T follicular helper cell (primary cell): ENCODE data around the gene AFAP1L2.
"Not testable (repeated sequence)": the region's sequence is repeated elsewhere in the genome, so short reads cannot be mapped to it uniquely, and the experiment has no call there.

Experiments
- DNase-seq: peaks from one replicate; pipeline ENCODE4 v3.0.0-alpha.2; 2020; ENCODE audit warnings: low read depth

The AFAP1L2 gene

DNA sequence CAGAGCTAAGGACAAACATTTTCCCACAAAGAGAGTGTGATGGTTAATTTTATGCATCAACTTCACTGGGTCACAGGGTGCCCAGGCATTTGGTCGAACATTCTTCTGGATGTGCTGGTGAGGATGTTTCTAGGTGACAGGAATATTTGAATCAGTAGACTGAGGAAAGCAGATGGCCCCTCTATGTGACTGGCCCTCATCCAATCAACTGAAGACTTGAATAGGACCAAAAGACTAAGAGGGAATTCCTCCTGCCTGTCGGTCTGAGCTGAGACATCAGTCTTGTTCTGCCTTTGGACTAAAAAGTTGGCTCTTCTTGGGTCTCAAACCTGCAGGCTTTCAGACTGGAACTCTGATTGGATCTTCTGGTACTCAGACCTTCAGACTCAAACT is 44.4 kb downstream of the AFAP1L2 start:
- DNase-seq = no peak

DNA sequence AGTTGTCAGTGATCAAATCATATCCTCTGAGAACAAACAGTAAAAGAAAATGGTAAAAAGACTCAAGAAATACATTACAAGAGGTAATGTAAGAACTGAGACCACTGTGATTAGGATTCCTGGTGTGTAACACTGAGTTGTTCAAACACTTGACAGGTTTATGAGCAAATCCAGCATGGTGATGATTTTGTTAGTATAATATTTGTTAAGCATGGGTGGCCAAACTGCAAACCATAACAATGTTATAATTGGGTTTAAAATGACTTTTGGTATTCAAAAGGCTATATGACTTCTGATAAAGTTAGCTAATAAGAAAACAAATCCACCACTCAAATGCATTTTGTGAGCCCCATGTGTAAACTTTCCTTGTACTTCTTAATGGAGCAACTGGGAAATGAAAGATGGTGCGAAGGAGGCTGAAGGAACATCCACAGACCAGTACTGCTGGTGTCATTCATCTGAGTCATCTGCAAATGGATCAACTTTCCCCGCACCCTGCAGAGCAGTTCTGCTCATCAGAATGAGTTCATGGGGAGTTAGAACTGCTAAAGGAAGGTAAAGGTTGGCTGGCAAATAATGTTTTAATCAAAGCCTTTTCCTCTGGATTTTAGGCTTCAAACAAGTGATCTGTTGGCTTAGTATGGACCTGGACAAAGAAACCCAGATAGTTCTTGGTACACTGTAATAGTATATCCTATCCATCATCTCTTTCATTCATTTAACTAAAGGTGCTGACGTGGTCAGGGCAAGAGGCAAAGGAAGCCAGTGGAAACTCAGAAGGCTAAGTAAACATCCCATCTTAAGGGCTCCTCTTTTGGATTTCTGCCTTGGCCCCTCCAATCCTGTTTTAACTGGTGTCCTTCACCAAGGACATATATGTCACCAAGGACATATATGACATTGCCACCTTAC is 45.0 kb downstream of the AFAP1L2 start:
- DNase-seq = no peak

DNA sequence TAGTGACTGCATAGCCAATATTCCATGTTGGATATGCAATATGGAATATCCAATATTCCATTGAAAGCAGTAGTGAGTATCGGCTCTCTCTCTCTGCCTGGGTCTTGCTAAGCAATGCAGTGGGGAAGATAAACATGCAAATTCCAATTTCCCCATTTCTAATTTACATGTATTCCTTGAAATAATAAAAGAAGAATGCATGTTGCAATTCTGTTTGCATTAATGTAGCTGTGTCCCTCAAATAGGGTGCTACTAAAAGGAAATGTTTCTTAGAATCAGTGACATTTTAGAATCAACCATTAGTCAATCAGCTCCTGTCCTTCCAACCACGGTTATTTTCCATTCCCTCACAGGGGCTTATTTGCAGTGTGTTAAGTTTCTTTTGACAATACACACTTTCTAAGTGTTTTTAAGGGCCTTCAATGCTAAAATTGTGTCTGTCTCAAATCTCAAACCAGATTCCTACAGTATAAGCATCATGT is 46.7 kb downstream of the AFAP1L2 start:
- no peak for DNase-seq

DNA sequence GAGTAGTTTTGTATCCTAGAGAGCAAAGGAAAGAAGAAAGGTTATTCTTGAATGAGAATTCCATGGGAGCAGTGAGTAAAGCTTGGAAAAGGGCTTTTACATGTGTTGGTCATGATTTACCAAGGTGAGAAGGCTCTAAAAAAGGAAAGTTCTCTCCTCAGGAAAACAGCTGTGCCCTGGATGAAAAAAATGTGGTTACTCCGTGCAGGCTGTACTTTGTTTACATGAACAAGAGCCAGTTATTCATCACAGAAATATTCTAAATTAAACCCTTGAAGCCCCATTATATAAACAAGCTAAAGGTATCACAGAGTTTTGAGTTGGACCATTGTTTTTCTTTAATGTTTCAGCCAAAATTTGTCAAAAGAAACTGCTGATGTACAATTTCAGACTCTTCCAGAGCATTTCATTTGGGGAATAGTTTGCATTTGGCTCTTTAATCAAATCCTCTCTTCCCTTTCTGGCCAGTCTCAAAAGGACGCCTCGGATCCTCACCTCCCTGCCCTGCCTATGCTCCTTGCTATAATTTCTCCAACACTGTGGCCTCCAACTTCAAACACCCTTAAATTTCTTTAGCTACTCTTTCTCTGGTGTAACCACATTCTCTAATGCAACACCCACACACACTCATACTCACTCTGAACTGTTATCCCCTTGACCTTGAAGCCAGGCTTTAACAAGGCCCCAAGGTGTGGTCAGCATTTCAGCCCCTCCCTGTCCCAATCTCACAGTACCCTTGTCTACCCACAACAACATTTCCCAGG is 47.4 kb downstream of the AFAP1L2 start:
- DNase-seq = no peak

DNA sequence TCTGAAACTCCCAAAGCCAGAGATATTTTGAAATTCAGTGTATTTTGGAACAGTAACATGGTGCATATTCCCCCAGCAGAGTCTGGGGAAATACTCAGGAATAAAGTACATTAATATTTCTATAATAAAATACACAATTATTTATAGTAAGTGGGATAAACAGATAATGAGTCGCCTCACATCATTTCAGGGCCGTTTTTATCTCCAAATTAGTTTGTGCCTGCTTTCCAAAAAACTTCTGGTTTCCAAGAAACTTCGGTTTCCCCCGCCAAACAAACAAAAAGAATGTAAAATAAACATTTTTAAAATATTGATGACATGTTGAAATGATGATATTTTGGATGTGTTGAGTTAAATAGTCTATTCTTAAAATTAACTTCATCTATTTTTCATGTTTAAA is 48.2 kb downstream of the AFAP1L2 start:
- DNase-seq = no peak

DNA sequence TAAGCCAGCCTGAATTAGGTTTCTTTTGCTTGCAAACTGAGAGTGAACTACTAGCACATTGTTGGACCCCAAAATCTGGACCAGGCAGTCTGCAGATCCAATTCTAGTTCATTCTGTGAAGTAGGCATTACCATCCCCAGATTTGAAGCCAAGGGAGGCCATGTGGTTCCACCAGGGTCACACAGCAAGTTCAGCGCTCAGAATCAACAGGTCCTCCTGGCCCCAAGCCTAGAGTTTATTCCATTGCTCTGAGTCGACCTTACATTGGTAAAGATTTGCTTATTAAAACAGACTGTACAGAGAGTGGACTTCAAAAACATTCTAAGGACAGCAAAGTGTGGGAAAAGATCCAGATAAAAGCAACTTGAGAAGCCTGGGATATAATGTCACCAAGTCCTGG is 50.9 kb downstream of the AFAP1L2 start:
- no peak for DNase-seq

DNA sequence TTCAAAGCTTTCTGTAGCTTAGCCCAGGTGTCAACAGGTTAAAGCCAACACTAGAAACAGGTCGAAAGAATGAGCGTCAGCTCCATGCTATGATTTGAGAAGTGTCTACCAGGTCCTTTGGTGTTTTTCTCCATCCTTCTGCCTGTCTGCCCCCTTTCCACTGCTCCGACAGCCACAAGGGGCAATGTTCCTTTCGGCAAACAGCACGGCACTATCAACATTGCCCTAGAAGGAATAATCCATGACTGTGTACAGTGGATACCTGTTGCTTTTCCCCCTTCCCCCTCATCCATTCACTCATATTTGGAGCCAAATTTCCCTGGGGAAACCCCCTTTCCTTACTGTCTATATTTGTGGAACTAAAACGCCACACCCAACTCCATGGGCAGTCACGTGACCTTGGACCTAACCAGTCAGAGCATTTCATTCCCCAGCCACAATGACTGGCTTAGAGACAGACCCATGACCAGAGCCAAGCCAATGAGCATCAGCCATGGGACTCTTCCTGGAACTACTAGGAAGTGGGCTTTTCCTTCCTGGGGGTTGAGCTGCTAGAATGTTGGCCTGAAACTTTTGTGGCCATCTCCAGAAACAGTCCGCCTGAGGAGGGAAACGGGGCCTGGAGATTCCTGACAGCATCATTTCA is 51.5 kb downstream of the AFAP1L2 start:
- no peak for DNase-seq

DNA sequence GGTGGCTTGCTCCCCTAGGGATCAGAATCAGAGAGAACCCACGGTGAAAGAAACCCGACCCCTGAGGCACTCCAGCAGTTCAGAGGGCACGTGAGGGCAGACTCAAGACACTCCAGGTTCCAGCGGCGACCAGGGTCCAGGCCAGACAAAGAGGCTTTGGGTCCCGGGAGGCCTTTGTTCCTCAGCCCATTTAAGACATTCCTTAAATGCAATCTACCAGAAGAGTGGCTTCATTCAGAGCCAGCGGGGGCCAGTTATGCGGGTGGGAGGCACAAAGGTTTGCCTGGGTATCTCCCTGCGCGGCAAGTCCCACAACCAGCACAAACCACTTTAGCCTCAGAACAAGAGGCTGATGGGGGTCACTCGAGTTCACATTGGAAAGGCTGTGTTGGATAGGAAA is 53.6 kb downstream of the AFAP1L2 start:
- no peak for DNase-seq

DNA sequence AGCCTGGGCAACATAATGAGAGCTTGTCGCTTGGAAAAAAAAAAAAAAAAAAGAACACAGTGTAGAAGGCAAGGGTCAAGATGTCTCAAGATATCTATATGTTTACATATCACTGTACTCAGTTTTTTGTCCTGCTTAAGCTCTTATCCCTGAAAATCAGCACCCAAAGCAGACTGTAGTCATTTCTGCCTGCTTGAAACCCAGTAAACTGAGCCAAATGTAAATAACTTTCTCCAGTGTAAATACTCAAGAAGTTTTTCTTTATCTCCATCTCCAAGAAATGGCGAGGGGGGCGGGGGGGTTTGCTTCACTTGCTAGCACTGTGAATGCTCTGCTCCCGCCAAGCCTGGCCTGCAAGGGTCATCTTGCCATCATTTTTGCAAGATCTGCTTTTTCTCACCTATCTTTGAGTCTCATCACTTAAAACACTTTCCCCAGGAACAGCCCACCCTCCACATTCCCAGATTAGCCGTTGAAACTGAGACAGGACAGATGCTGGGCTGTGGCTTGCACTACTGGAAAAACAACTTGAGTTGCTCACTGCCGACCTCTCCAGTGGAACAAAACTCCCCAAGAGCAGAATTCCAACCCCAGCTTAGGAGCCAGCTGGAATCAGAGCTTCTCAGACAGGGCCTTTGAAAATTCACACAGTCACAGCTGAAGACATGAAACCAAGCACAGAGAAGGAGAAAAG is 54.6 kb downstream of the AFAP1L2 start:
- no peak for DNase-seq

DNA sequence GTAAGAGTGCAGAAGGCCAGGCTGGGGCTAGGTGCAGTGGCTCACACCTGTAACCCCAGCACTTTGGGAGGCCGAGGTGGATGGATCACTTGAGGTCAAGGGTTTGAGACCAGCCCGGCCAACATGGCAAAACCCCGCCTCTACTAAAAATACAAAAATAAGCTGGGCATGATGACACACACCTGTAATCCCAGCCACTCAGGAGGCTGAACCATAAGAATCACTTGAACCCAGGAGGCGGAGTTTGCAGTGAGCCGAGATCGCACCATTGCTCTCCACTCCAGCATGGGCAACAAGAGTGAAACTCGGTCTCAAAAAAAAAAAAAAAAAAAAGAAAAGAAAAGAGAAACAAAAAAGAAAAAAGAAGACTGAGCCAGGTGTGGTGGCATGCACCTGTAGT is 55.2 kb downstream of the AFAP1L2 start:
- not testable (repeated sequence) for DNase-seq

DNA sequence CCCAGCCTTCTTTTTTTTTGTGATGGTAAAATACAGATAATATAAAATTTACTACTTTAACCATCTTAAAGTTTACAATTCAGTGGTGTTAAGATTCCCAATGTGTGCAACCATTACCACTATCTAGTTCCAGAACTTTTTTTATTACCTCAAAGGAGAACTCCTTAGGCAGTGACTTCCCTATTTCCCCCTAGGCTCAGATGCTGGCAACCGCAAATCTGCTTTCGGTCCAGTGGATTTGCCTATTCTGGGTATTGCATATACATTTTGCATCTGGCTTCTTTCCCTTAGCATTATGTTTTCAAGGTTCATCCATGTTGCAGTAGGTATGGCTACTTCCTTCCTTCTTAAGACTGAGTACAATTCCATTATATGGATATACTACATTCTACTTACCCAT is 56.5 kb downstream of the AFAP1L2 start:
- DNase-seq = no peak

DNA sequence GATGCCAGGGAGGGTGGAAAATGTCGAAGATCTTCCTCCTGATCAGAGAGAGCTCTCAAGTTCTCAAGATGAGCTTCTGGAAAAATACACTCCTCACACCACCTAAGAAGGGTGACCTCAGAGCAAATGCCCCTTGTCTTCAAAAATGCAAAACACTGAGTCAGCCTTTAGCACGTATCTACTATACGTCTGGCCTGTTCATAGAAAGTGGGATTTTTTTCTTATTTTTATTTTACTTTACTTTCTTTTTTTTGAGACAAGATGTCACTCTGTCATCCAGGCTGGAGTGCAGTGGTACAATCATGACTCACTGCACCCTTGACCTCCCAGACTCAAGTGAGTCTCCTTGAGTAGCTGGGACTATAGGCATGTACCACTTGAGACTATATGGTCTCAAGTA is 57.1 kb downstream of the AFAP1L2 start:
- no peak for DNase-seq

DNA sequence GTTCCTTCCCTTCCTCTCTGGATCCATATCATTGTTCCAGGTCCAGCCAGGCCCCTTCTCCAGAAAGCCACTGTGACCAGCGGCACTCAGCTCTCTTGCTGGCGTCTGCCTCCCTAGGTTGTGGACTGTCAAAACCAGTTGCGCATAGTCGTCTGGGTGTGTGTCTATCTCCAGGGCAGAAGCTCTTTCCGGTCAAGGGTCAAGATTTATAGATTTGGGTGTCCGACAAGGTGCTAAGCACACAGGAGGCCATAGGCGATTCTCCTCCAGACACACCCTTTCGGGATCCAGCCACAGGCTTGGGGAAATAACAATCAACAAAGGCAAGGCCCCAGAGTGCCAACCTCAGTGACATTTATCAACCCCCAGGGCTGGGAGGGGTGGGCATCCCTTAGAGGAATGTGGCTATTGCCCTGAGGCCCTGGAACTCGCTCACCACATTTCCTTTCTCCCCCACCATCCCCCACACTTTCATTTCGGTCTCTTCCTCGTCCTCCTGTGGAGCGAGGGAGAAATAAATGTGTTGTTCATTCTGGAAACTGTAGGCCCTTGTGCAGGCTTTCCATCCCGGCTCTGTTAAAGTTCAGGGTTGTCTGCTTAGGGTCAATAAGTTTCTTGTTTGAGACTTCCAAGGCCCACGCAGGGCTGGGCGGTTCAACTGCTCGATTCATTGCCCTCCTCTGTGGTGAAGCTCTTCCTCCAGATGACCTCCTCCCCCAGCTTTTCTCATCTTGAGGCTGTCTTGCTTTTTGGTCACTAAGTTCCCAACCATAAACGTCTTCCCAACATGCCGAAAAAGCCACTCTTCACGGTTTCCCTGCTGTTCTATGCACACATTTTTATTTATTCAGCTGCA is 57.9 kb downstream of the AFAP1L2 start:
- no peak for DNase-seq

DNA sequence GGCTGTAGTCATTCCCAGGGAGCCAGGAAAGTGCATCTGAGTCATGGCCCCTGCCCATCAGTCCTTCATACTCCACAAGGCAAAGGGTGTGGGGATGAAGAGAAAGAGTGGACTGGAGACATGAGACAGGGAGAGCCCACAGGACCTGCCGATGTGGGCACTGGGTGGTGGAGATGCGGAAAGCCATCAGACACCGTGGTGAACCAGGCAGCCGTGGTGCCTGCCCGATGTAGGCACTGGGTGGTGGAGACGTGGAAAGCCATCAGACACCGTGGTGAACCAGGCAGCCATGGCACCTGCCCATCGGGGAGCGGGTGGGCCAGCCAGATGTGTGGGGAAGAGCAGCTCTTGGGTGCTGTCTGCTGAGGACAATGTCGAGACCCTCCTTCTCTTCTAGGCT is 58.6 kb downstream of the AFAP1L2 start:
- DNase-seq = no peak

DNA sequence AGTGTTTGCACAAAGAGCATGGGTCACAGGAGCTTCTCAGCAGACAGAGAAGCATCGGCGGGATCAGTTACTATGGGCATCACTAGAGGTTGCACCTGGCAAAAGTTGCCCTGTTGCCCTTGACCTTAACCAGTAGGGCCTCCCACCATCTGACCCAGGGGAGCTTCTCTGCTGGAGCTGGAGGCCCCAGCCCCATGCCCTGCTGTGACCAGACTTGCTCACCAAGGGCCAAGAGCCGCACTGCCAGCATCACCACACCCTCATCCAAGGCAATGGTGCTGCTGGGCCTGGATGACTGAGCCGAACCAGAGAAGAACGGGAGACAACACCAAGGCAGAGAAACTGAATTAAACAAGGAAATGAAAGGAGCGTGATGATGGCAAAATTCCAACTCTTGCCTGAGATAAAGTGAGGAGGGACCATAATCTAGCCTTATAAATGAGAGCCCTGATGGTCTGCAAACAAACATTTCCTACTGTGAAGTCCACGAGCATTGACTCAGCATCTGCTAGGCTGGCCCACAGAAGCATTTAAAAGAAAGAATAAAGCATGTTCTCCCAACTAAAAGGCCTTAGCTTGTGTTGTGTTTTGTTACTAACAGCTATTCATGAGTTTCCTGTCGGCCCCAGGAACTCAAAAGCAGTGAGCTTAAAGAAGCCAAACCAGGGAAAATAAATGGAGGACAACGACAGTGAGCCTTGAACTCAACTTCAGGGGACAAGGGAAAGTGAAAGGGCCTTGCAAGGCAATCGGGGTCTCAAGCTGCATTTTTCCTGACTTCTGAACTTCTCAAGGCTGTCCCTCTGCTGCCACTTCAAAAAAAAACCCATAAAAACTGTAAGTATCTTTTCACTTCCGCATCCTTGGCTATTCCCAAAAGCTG is 60.4 kb downstream of the AFAP1L2 start:
- no peak for DNase-seq

DNA sequence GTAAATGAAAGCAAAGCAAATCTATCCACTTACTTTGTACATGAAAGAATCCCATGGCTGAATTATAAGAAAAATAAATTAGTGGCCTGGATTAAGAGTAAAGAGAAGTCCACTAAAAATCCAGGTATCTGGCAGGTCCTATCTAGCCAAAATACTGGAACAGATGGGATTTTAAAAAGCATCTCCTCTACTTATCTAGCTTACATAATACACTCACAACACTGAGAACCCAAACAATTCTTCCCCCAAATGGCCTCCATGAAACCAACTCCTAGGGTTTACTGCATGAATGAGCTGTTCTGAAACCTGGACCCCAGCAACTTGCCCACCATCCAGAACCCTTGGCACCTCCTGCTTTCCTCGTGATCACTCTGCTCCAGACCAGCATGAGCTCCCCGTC is 61.3 kb downstream of the AFAP1L2 start:
- no peak for DNase-seq

DNA sequence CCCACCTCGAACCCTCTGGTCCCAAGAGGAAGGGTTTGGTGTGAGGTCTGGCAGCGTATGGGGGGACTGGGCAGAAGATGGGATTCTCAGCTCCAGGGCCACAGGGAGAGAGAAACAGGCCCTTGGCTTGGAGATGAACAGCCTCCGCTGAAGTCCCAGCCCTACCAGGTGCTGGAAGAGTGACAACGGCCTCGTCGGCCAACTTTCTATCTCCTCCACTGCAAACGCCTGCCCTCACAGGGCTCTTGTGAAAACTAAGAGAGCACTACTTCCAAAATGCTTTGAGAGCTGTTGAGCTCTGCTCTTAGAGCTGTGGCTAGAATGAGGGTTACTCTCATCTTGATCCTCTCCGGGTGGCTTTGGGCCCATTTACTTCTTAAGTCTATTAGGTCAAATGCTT is 63.5 kb downstream of the AFAP1L2 start:
- DNase-seq = no peak

DNA sequence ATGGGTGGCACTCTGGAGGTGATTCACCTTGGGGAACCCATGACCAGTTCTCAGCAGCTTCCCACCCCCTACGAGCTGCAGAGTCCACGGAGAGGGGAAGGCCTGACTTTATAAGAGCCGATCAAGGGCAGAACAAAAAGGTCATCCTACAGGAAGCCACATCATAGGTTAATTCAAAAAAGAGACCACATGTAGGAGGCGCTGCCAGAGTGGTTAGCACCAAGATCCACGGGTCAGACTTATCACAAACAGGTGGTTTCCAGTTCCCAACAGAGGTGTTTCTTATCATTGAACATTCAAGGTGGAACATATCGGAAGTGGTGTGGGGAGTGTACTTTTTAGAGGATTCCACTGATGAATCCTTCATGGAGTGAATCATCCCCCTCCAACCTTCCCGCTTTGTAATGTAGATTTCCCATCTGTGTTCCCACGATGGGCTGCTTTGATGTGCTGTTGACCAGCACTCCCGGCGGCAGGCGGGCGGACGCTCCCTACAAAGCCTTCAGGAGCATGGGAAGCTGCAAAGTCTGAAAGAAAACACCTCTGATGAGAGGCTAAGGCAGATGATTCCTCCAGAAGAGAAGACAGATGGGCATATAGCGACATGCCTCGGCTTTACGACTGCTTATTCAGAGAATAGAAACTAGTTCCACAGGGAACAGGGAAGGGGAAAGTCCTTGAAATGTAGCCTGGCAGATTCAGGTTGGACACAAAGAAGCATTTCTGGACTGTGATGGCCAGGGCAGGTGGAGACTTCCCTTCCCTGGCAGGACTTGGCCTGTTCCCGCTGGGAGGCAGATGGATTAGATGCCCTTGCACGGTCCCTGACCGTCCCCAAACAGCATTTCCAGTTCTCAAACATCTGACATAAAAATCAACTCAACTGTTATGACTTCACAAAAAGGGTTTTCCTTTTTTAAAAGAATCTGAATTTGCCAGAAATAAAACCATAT is 66.5 kb downstream of the AFAP1L2 start:
- DNase-seq = no peak
